T-helper 22 cell (primary cell): ENCODE data around the gene C16orf82.
"Not testable (repeated sequence)": the region's sequence is repeated elsewhere in the genome, so short reads cannot be mapped to it uniquely, and the experiment has no call there.

Source experiments
- DNase-seq: peaks from one replicate; pipeline ENCODE4 v3.0.0-alpha.2; 2020; ENCODE audit warnings: low read depth

Gene C16orf82

GRCh38 chr16:27066668-27067537 lies at the start of gene C16orf82:
Gene C16orf82, plus strand, starts transcription at chr16:27066927.
- no peak for DNase-seq

DNA sequence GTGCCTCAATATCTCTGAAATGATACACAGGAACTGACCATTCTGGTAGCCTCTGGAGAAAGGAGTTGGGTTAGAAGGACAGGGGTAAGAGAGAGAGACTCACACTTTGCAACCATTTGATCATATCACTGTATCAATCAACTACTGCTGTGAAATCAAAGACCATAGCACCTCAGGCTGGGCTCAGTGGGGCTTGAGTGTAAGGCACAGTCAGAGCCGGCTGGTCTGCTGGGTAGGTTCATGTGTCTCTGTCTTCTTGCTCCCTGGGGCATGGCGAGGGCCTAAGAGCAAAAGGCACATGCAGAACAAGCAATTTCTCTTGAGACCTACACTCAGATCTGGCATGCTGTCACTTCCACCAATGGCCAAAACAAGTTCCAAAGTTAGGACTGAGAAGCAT lies 46.7 kb upstream of the C16orf82 start:
- DNase-seq = no peak

- DNase-seq = no peak
Observed at GRCh38 chr16:27024010-27024409, 42.7 kb upstream of the C16orf82 start.

GRCh38 chr16:27025581-27025980 lies 41.1 kb upstream of the C16orf82 start:
- no peak for DNase-seq

- no peak for DNase-seq
Observed at GRCh38 chr16:27027971-27028370, 38.8 kb upstream of the C16orf82 start.

- DNase-seq = no peak
Observed at GRCh38 chr16:27028591-27029110, 38.1 kb upstream of the C16orf82 start.

DNA sequence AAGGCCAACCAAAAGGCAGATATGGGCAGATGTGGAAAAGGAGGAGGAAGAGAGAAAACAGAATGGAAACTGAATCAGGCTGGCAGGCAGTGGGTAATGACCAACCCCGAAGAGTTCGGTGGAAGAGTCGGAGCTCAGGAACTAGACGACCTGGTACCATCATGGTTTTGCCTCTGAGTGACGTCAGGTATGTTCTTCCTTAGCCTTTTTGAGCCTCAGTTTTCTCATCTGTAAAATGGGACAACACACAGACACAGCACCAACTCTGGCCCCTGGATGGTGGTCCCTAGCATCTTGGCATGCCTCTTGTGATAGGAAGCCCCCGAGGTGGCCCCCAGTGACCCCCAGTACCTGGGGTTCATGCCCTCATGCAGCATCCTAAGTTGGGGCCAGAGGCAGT lies 37.2 kb upstream of the C16orf82 start:
- DNase-seq = no peak

DNA sequence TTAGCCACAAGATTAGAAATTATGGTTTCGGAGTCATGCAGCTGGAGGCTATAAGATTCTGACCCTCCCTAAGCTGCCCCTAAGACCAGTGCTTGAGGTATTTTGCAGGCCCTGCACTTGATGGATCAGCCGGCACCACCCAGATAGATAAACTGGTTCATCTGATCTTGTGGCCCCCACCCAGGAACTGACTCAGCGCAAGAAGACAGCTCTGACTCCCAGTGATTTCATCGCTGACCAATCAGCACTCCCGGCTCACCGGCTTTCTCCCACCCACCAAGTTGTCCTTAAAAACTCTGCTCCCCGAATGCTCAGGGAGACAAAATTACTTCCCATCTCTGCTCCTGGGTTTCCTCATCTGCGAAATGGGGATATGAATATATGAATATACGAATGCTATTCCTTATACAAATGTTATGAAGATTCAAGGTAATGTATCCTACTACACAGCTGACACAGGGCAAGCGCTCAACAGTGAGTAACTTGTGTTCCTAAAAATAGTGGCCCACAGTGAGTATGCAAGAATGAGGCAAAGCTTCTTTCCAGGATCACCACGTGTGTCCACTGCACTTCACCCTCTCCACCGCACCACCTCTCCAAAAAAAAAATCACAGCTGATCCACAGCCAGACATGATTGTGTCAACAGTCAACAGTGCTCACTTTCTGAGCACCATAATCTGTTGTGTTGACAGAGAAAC lies 33.3 kb upstream of the C16orf82 start:
- no peak for DNase-seq

GRCh38 chr16:27040732-27041131 lies 26.0 kb upstream of the C16orf82 start:
- no peak for DNase-seq

GRCh38 chr16:27046958-27047518 lies 19.7 kb upstream of the C16orf82 start:
- DNase-seq = no peak

DNA sequence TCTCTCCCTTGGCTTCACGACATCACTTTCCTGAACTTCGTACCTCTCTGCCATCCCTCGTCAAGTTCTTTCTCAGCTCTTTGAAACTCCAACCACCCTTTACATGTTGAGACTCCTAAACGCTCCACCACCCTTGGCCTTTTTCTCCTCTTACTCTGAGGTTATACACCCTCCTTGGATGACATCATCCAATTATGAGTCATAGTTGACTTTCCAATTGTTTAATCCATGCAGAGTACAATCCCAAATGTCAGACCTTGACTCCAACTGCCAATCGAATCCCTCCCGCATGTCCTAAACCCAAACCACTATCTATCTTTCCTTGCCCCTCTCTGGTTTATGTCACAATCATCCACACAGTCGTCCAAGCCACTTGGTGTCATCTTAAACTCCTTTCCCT lies 18.4 kb upstream of the C16orf82 start:
- DNase-seq = no peak

DNA sequence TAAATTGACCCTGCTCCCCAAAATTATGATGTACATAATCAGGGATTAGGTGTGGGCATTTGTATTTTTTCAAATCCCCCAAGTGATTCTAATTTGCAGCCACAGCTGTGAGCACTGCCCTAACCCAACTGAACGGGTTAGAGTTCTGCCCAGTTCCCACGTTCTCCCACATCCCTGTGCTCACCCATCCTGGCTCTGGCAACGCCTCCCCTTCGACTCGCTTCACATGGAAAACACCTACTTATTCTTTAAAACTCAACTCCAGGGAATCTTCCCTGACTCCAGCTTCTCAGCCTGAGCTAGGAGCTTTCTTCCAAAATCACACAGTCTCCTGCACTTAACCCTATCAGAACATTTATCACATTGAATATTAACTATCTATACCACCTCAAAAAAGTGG lies 17.6 kb upstream of the C16orf82 start:
- DNase-seq = no peak

DNA sequence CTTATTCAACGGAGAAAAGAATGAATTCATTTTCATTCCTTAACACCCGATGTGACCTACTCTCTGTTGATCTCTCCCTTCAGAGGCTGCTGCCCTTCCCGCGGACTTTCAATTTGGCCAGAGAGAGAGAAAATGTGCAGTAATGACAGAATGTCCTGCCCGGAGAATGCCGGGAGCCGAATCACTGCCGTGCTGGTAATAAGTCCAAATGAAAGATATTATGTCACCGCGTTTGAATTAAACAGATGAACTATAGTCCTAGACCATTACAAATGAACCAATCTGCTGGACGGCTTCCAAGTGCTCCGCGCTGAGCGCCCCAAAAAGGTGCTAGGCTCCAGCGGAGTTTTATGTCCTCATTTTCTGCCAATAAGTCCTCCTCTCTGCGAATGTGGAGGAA lies 14.7 kb upstream of the C16orf82 start:
- no peak for DNase-seq

DNA sequence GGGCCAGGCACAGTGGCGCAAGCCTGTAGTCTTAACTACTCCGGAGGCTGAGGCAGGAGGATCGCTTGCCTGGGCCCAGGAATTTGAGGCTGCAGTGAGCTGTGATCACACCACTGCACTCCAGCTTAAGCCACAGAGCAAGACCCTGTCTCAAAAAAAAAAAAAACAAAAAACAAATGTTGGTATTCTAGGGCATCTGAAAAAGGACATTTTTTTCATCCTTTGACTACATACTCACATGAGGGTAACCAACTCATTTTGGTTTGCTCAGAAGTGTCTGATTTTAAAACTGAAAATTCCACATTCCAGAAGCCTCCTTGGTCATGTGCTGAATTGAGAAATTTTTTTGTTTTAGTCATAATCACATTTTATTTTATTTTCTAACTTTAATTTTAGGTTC lies 12.7 kb upstream of the C16orf82 start:
- DNase-seq = no peak

DNA sequence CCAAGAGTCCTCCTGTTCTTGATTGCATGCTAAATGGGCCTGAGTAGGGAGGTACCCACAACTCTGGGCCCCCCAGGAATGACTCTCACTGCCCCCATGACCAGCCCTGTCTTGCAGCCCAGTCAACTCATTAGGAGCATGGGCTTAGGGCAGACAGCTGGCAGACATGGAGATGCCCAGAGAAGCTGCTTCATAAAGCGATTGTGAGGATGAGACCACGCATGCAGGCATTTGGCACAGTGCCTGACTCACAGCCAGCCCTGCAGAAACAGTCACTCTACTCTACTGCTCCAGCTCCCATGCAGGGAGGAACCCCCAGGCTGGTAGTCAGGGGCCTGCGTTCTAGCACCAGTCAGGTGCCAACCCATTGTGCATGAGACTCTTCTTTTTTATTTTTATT lies 8.4 kb upstream of the C16orf82 start:
- DNase-seq = no peak

- no peak for DNase-seq
Observed at GRCh38 chr16:27070776-27071175, 4.0 kb downstream of the C16orf82 start.

DNA sequence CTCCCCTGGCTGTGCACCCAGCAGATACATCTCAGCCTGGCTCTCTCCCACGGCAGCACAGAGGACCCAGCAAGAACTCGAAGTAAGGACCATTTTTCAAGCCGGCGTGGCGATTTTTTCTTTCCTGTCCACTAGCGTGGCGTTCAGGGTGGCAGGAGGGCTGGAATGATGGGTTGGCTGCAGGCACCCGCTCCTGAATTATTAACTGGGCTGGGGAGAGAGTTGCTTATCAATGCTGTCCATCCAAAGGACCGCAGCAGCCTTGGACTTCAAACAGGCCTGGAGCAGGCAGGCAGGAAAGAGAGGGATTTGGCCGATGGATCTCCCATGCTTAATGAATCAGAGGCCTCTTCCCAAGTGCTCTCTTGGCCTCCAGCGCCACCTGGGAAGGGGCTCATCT lies 7.0 kb downstream of the C16orf82 start:
- DNase-seq = no peak

DNA sequence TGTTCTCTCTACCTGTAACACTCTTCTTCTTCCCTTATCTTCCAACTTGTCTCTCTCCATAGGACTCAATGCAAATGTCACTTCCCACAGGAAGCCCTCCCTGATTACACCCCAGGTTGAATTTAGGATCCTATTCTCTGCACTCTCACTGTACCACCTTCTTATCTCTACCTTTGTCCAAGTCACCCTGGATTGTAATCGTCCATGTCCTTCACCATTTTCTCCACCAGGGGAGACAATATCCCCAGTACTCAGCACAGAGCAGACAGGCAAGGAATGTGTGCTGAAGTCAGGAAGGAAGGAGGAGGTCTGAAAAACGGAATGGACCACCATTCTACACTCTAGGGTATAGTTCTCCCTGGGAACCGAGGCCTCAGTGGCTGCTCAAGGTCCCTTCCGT lies 14.2 kb downstream of the C16orf82 start:
- no peak for DNase-seq

DNA sequence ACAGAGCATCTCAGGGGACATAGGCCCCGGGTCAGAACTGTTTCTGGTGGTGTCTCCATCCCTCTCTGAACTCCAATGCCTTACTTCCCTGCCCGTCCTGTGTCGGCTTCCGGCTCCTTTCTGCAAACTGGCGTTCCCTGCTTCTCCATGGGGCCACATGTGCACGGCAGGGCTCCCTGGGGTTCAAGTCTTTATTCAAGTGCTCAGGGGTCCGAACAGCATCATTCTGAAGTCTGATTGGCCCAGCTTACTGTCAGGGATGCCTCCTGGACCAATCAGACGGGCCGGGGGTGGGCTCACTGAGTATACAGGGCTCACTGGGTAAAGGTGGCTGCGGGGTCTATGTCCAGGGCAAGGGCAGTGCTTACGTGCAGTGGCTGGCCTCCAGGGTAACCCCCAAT lies 17.1 kb downstream of the C16orf82 start:
- no peak for DNase-seq

DNA sequence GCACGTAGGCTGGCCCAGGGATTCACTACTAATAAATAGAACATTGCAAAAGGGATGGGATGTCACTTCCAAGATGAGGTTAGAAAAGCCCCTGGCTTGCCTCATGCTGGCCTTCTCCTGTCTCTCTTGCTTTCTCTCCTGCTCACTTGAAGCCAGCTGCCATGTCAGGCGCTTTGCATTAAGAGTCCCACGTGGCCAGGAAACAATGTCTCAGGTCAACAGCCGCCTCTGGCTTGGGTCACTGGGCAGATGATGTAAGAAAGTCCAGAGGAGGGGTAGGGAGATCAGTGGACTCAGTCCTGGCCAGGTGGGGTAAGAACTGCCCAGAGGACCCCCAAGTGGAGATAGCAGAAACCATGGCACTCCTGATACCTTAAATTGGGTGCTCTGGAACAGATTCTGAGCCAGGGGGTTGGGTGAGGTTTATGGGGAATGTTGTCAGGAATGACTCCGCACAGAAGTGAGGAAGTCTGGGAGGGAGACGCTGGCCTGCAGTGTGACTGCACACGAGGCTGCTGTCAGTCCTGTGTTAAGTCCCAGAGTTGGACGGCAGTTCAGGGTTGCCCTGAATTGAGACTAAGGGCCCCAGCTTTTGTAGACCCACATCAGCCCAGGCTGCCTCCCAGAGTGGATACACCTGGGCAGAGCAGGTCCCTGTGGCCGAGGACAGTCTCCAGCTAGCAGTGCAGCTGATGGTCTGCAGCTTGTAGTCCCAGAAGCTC lies 17.7 kb downstream of the C16orf82 start:
- DNase-seq = no peak

- no peak for DNase-seq
Observed at GRCh38 chr16:27085182-27085581, 18.5 kb downstream of the C16orf82 start.

- not testable (repeated sequence) for DNase-seq
Observed at GRCh38 chr16:27086031-27086430, 19.3 kb downstream of the C16orf82 start.
